Stimulated activated CD4-positive, alpha-beta T cell treated with anti-CD3 and anti-CD28 coated beads, Interleukin-15, amount 100 ng/mL, for 48 hours (primary cell): ENCODE measurements around the gene RB1.

Source experiments
- DNase-seq, 2 donors: peaks; one replicate each; pipeline ENCODE4 v3.0.0-alpha.2; 2020; ENCODE audit warnings: low read depth in 2 of 2

The RB1 gene

DNA sequence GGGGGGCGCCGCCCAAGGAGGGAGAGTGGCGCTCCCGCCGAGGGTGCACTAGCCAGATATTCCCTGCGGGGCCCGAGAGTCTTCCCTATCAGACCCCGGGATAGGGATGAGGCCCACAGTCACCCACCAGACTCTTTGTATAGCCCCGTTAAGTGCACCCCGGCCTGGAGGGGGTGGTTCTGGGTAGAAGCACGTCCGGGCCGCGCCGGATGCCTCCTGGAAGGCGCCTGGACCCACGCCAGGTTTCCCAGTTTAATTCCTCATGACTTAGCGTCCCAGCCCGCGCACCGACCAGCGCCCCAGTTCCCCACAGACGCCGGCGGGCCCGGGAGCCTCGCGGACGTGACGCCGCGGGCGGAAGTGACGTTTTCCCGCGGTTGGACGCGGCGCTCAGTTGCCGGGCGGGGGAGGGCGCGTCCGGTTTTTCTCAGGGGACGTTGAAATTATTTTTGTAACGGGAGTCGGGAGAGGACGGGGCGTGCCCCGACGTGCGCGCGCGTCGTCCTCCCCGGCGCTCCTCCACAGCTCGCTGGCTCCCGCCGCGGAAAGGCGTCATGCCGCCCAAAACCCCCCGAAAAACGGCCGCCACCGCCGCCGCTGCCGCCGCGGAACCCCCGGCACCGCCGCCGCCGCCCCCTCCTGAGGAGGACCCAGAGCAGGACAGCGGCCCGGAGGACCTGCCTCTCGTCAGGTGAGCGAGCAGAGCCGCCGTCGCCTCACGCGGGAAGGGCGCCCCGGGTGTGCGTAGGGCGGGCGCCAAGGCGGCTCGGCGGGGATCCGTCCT lies at the start of gene RB1:
RB1 (plus strand) TSS at position 393 of the 784 bp plus-strand sequence; CDS start at position 555, 162 bp downstream.
- DNase-seq, result peak; percentile 81 to 89

DNA sequence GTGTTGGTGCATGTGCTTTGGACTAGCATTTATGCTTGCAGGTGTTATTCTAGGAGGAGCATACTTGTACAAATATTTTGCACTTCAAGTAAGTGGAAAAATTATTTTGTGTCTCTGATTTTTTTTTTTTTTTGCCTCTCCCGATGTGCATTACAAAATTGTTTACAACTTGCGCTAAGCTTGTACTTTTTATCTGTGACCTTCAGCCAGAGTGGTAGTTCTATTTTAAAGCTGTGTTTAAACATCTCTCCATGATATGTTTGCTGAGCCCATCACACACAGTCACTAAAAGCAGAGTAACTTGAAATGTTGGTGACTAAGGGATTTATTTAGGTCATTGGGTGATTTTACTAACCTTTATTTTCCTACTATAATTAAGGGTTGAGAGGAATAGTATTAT lies 49.7 kb upstream of the RB1 start:
- no peak for DNase-seq

DNA sequence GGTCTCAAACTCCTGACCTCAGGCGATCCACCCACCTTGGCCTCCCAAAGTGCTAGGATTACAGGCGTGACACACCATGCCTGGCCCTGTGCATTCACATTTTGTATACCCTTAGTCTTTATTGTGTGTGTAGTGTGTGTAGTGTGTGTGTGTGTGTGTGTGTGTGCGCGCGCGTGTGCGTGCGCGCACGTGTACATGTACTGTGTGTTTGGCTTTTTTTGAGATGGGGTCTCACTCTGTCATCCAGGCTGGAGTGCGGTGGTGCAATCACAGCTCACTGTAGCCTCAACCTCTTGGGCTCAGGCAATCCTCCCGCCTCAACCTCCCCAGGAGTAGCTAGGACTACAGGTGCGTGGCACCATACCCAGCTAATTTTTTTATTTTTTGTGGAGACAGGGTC lies 48.5 kb upstream of the RB1 start:
- no peak for DNase-seq

DNA sequence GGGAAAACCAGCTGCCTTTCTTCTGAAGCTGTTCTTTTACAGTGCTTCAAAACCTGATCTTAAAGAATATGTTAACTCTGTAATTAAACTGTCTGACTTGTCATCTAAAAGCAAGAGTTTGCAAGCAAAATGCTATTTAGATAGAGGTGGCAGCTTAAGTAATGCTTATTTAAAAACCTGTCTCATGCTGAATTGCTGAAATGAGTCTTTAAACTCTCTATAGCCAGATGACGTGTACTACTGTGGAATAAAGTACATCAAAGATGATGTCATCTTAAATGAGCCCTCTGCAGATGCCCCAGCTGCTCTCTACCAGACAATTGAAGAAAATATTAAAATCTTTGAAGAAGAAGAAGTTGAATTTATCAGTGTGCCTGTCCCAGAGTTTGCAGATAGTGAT lies 47.6 kb upstream of the RB1 start:
- DNase-seq, result no peak

DNA sequence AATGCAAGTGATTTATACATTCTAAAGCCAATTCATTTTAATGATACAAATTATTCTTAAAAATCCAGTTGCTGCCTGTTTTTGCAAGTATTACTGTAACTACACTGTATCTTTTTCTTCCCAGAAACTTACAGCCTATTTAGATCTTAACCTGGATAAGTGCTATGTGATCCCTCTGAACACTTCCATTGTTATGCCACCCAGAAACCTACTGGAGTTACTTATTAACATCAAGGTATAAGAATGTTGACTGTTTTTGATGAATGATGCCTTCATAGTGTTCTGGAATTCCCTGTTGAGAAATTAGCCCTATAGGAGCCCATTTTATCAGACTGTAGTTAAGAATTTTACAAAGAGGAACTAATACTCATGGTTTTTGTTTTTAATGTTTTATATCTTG lies 45.5 kb upstream of the RB1 start:
- no peak for DNase-seq

DNA sequence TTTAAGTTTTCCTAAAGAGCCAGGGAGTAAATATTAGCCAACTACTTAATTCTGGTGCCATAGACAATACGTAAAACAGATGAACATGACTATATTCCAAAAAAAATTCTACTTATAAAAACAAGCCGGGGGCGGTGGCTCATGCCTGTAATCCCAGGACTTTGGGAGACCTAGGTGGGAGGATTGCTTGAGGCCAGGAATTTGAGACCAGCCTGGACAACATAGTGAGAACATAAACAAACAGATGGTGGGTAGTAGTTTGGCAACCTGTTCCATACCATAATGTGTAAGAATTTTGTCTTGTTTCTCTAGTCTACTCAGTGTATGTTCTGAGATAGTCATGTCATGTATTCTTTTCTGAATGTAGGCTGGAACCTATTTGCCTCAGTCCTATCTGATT lies 45.1 kb upstream of the RB1 start:
- no peak for DNase-seq

DNA sequence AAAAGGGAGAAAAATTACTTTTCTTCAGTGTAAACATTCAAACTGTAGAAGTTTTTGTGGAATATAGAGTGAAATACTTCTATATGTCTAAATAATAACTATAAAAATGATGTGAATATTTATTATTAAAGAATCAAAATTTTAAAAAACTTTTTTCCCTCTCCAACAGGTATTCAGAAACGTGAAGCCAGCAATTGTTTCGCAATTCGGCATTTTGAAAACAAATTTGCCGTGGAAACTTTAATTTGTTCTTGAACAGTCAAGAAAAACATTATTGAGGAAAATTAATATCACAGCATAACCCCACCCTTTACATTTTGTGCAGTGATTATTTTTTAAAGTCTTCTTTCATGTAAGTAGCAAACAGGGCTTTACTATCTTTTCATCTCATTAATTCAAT lies 42.6 kb upstream of the RB1 start:
- no peak for DNase-seq

DNA sequence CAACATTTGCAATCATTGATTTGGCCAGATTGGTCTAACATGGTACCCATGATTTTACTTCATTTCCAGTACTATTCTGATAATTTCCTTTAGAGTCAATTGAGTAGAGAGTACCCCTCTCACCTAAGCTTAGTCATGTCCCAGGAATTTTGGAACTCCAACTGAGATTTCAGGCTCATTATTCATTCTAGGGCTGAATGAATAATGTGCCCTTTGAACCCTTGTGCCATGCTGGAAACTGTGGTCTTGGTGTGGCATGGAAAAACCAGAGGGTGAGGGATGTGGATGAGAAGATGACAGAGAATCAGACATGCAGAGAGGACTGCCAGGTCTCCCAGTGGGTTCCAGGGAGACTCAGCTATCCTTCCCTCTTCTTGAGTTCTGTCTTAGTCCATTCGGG lies 40.4 kb upstream of the RB1 start:
- DNase-seq, result no peak

DNA sequence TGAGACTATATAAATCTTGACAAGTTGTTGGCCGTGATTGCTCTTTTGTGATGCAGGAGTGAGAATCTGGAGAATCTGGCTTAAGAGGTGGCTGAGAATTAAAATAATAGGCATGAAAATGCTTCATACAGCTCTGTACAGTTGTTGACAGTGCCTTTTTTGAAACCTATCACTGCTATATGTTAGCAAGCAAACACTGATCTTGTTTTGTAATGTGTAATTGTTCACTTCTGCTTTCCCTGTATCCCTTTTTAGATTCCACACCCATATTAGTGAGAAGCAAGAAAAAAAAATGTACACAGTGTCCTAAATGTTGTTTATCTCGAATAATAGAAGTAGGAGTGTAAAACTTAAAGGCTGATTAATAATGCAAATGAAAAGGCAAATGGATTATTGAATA lies 39.5 kb upstream of the RB1 start:
- no peak for DNase-seq

DNA sequence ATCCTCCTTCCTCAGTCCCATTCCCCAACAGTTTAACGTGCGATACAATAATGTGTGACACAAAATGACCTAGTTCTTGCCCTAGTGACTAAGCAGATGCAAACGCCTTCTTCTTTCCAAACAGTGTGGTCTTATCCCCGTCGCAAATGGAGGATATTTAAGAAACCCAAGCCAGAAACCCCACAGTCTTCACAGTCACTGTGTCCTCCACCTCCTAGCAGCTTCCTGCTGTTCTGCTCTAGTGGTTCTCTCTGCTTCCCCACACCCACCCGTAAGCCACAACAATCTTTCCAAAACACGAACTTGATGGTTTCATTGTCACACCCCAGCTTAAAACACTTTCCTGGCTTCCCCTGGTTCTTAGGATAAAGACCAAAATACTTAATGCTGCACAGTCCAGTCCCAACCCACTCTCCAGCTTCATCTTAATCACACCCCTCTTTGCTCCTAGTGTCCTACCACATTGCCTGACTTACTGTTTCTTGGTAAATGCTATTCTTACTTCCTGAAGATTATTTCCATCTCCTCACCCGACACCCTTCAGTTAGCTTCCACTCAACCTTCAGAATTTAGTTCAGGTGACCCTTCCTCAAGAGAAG lies 38.2 kb upstream of the RB1 start:
- peak in 1 of 2 donors; percentile 4 for DNase-seq

DNA sequence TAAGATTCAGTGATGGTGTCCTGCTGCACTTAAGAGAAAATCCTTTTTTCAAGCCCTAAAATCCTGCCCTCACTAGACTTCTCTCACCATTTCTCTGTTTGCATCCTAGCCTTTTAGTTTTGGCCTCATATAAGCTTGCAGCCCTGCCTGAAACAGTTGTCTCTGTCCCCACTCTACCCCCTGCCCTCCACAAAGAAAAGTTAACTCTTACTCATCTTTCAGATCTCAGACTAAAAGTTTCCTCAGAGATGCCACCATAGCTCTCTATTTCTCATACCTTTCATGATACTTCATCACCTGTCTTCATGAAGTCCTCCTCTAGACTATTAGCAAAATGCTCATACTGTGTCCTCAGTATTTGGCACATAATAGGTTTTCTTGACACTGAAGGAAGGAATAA lies 37.4 kb upstream of the RB1 start:
- DNase-seq, result no peak

DNA sequence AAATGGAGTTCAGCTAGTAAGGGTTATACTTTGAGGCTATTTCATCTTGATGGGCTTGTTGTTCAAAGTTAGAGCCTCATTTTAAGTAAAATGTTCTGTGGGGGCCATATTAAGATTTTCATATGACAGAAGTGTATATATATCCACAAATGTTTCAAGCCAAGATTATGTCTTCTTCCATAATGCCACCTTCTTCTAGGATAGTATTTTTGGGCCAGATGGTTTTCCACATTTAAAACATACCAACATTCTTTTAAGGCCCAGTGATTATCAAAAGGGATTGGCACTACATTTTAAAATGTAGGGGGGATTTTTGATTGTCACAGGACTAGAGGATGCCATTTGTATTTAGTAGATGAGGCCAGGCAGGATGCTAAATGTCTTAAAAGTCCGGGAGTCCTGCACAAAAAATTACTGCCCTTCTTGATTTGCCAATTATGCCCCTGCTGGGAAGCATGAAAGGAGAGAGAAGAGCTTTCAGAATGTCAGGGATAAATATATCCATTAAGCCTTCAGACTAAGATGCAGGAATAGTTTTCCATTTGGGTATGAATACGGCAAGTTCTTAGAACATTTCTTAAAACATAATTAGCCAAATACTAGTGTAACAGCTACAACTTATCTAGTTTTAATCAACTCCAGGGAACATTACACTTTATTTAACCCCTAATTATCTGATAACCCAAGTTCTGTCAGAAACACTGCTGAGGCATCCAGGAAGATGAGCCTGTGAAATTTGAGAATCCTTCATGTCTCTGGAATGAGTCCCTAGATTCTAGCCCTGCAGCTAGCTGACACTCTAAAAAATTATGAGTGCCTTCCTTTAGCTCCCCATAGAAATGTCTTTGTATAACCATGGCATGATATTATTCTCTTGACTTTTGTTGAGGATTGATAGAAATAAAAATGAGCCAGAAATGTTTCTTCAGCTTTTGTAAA lies 36.6 kb upstream of the RB1 start:
- no peak for DNase-seq

DNA sequence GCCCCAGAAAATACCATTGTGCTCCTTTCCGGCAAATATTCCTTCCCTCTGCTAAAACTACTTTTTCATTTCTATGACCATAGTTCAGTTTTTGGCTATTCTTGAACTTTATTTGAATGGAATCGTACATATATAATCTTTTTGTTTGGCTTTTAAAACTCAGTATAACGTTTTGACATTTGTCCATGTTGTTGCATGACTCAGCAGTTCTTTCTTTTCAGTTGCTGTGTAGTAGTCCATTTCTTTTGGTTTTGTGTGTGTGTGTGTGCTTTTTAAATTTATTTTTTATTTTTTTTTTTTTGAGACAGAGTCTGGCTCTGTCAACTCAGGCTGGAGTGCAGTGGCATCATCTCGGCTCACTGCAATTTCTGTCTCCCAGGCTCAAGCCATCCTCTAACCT lies 35.5 kb upstream of the RB1 start:
- no peak for DNase-seq

DNA sequence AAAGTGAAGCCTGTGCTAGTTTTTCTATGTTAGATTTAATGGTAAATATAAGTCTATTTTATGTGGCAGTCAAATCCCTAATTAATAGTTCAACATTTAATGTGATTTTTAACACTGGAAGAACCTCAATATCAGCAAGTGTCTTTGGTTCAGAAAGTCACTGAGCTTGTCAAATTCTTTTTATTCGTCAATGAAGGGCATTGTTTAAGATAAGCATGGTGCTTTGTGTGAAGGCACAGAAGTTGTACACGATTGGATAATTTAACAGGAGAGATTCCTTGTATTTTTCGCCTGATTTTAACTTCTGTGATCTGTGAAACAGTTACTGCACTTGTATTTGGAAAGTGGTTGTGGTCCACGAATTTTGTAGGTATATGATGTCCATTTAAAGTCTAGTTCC lies 30.2 kb upstream of the RB1 start:
- DNase-seq, result no peak

DNA sequence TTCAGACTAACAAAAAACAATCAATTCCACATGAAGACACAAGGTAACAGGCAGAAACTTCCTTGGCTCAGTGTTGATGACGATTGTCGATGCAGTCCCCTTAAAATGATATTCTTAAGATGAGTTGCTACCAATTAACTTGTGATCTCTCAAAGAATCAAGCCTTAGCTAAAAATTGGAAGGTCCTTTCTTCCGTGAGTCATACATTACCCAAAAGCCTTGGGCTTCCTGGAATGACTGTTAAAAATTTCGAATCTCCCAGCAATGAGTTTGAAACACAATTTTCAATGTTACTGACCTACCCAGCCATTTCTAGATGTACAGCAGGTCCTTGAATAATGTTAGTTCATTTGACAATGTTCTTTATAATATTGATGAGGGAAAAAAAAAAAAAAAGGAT lies 28.0 kb upstream of the RB1 start:
- DNase-seq, result no peak

DNA sequence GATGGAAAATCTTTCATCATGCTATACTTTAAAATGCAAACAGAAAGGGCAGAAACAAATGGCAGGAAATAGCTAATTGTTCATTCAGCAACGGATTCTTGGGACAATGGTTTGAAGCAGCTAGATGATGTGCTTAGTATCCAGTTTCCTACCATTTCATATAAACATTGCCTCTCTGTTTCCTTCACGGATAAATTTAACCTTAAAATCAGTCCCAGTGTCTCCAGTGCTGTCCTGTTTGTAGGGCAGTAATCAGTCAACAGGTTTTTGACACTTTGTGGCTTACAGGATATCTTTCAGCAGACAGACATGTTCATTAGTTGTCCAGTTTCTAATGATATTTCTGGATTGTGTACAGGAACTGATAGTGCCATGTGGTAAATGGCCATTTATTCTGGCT lies 24.7 kb upstream of the RB1 start:
- no peak for DNase-seq

DNA sequence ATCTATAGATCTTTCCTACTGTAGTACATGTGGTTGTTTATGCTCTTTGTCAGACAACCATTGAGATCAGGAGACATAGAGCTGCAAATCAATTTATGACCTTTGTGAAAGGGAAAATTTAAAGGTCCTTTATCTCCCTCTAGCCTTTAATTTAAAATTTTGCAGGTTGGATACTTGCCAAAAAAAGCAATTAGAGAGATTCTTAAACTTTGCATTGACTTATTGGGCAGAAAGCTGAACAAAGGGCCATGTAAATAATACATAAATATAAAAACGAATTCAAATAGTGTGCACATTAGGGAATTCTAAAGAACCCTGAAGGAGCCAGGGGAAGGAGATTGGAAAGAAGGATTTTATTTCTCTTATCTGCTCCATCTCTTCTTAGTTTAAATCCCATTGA lies 22.0 kb upstream of the RB1 start:
- no peak for DNase-seq

DNA sequence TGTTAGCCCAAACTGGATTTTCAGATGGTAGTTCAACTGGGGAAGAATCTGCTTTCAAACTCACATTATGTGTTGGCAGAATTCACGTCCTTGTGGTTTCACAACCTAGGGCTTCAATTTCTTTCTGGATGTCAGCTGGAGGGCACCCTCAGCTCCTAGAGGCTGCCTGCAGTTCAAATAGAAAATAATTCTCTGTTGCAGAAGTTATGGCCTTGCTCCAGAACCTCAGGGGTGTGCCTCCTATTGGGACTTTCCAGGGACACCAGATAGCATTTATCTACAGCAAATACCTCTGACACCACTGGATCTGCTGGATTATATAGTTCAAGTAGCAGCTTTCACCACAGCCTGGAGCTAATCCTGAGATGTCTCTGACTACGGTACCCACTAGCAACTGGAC lies 11.8 kb upstream of the RB1 start:
- DNase-seq, result no peak

DNA sequence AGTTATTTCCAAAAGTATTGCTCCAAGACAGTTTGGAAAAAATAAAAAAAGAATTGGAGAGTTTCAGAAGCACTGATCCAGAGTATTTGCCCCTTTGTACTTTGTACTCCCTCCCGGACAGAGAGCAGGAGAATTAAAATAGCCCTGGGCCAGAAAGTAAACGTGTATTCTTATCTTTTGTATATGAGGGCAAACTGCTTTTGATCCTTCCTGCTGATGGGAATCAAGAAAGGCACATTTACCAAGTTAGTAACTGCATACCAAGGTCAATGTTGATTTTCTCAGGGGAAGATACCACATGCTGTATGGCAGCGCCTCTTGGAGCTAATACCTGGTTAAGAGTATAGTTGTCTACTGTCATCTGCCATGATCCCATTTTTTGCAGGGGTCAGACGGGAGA lies 10.9 kb upstream of the RB1 start:
- DNase-seq, result no peak

DNA sequence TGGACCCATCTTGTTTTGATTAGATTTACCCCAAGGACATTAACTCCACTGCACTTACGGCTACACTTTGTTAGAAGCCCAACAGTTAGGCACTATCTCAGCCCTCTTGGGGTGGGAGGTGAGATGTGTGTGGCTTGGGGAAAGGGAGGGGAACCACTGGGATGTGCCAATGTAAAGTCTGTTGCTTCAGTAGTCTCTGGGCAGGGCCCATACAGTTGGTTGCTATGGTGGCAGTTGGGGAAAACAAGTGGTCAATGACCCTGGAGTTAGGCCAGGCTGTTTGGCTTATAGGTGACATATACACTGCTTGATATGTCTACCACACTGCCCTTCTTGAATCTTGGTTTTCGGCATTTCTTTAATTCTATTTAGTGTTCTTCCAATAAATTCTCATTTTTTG lies 8.9 kb upstream of the RB1 start:
- DNase-seq, result no peak

DNA sequence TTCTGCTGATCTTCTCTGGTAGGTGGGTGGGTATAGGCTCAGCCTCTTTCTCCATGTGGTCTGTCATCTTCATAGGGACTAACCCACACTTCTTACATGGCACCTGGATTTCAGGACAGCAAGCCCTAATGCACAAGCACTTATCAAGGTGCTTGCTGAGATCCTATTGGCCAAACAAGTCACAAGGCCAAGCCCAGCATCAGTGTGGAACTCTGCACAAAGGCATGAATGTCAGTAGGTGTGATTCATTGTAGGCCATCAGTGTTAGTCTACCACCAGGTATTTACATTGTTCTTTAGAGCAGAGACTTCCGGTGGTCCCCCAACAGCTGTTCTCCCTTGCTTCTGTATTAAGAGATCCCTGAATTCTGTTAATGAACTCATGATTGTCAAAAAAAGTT lies 8.3 kb upstream of the RB1 start:
- no peak for DNase-seq

DNA sequence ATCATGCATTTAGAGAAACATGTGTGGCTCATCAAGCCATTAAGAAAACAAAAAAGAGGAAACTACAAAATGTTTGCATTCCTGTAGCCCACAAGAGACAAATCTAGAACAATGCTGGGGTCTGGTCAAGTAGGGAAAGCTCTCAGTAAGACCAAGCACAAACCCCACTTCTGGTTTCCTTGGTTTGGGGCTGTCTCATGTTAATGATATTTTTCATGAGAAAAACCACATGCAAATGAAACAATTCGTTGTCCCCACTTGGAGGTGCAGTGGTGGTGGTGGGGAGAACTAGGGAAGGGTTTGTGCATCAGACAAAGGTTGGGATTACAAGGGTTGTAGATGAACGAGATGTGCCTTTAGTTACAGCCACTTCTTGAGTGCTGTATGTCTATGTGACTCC lies 7.0 kb upstream of the RB1 start:
- no peak for DNase-seq
